ENCODE data around the gene MISP3.

DNA sequence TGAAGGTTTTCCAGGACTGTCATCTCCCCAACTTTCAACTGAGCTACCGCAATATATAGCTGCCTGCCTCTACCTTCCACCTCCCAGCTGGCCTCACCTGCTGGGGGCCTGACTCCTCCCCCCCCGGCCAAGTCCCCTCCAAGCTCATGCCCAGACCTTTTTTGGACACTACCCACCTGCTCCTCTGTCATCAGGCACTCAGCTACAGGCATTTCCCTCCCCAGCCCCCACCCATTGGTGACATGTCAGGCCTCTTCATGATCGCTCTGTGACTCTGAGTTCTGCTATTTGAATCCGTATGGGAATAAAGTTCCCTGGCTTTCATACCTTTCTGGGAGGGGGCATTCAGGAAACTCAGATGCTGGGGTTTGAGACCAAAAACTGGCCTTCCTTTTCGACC, 43.2 kb downstream of the MISP3 start:
- TF ChIP-seq, protein P1, sequence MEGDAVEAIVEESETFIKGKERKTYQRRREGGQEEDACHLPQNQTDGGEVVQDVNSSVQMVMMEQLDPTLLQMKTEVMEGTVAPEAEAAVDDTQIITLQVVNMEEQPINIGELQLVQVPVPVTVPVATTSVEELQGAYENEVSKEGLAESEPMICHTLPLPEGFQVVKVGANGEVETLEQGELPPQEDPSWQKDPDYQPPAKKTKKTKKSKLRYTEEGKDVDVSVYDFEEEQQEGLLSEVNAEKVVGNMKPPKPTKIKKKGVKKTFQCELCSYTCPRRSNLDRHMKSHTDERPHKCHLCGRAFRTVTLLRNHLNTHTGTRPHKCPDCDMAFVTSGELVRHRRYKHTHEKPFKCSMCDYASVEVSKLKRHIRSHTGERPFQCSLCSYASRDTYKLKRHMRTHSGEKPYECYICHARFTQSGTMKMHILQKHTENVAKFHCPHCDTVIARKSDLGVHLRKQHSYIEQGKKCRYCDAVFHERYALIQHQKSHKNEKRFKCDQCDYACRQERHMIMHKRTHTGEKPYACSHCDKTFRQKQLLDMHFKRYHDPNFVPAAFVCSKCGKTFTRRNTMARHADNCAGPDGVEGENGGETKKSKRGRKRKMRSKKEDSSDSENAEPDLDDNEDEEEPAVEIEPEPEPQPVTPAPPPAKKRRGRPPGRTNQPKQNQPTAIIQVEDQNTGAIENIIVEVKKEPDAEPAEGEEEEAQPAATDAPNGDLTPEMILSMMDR (optimal IDR thresholded peaks at IDR 0.05 in 1 of 3, IDR thresholded peaks at IDR 0.05 in 1 of 3, conservative IDR thresholded peaks at IDR 0.05 in 1 of 3; ENCODE audit: extremely low read depth in 1 of 3, insufficient read depth in 2 of 3, low read length in 3 of 3): no peak
- no peak for TF ChIP-seq EZH2 (IDR thresholded peaks at IDR 0.05; ENCODE audit: low read length)
